ENCODE measurements around the gene SPON1.

The SPON1 gene

DNA sequence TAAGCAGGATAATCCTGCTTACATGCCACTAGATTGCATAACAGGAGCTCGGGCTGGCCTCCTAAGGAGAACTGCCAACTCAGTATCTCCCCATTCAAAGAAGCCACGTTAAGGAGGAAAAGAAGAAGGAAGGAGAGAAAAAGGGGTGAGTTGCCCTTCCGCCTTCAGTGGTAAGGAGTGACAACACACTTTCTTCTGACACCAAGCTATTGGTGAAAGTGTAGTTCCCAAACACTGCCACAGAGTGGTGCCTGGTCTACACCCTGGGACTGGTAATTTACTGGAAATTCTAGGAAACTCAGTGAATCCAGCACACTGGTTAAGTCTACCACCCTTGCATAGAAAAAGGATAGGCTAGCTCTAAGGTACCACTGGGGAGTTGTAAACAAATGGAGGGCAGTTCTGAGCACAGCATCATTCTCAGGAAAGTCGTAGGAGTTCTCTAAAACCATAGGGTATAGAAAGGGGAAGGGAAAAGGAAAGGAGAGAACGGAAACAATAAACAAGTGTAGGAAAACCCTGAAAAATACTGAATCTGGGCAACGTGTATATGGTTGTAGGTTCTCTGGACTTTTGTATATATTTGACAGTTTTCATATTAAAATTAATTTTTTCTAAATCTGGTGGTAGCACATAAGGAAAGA is 338.3 kb downstream of the SPON1 start:
- Histone ChIP-seq H3K27ac (no peak overlapping the region), H3K4me3 (ENCODE audit: low read depth, low read length) (no peak overlapping the region), H3K36me3 (replicated peaks) (no peaks in the 10 kb centered on the region), H3K27me3 (replicated peaks) (no peaks in the 10 kb centered on the region)
- in situ Hi-C loops (cut with HindIII; ENCODE audit: low pct_ligation_motif_present, low sequenced_read_pairs): no loop called here
- TF ChIP-seq CTCF (IDR thresholded peaks at IDR 0.05; ENCODE audit: low read depth, low read length, missing control alignments): peak; percentile 91
- DNase-seq: peak; percentile 76

GRCh38 chr11:14304601-14305000 is 342.1 kb downstream of the SPON1 start:
- Histone ChIP-seq H3K27ac (no peak overlapping the region), H3K36me3 (replicated peaks) (no peaks in the 10 kb centered on the region), H3K27me3 (replicated peaks) (no peaks in the 10 kb centered on the region), H3K4me3 (ENCODE audit: low read depth, low read length) (no peak overlapping the region)
- TF ChIP-seq CTCF (IDR thresholded peaks at IDR 0.05; ENCODE audit: low read depth, low read length, missing control alignments): no peak
- in situ Hi-C loops (cut with HindIII; ENCODE audit: low pct_ligation_motif_present, low sequenced_read_pairs): no loop called here
- no peak for DNase-seq

GRCh38 chr11:14305649-14306048 is 343.1 kb downstream of the SPON1 start:
- H3K27me3 ChIP-seq (replicated peaks): no peaks in the 10 kb centered on the region
- no peak overlapping the region for H3K4me3 ChIP-seq (ENCODE audit: low read depth, low read length)
- no peak overlapping the region for H3K27ac ChIP-seq
- no peak for DNase-seq
- H3K36me3 ChIP-seq (replicated peaks): no peaks in the 10 kb centered on the region
- in situ Hi-C loops (cut with HindIII; ENCODE audit: low pct_ligation_motif_present, low sequenced_read_pairs): no loop called here
- no peak for TF ChIP-seq CTCF (IDR thresholded peaks at IDR 0.05; ENCODE audit: low read depth, low read length, missing control alignments)

GRCh38 chr11:14306481-14306880 is 344.0 kb downstream of the SPON1 start:
- no peak overlapping the region for H3K4me3 ChIP-seq (ENCODE audit: low read depth, low read length)
- no peak for DNase-seq
- no peaks in the 10 kb centered on the region for H3K27me3 ChIP-seq (replicated peaks)
- TF ChIP-seq CTCF (IDR thresholded peaks at IDR 0.05; ENCODE audit: low read depth, low read length, missing control alignments): peak; percentile 49
- in situ Hi-C loops (cut with HindIII; ENCODE audit: low pct_ligation_motif_present, low sequenced_read_pairs): no loop called here
- H3K27ac ChIP-seq: no peak overlapping the region
- no peaks in the 10 kb centered on the region for H3K36me3 ChIP-seq (replicated peaks)

DNA sequence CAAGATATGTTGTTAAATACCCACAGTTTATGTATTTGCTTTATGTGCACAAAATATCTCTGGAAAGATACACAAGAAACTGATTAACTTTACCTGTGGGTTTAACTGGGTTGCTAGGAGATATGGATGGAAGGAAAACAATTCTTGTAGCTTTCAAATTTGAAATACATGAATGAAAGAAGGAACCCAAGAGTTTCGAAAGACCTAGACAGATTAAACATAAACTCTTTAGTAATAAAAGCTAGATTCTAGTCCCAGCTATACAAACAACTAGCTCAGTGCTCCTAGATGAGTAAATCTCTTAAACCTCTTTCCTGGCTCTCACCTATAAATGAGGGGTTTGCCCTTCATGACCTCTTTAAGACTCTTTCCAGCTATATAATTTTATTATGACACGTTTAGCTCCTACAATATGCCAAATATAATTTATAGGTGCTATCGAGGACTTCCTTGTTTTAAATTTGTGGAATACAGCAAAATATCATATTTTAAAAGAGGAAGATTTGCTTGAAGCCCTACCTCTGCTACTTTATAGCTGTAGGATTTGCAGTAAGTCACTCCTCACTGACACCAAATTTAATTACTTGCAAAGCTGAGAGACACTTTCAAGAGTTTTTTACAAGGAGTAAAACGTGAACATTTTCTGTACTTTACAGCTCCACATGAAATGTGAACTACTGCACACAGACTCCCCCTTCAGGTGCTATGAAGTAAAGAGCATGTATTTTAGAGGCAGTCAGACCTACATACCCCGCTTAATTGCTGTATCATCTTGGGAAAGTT is 345.8 kb downstream of the SPON1 start:
- DNase-seq: peak; percentile 38
- Histone ChIP-seq H3K4me3 (ENCODE audit: low read depth, low read length) (no peak overlapping the region), H3K27me3 (replicated peaks) (no peaks in the 10 kb centered on the region), H3K27ac (no peak overlapping the region), H3K36me3 (replicated peaks) (no peaks in the 10 kb centered on the region)
- in situ Hi-C loops (cut with HindIII; ENCODE audit: low pct_ligation_motif_present, low sequenced_read_pairs): no loop called here
- TF ChIP-seq CTCF (IDR thresholded peaks at IDR 0.05; ENCODE audit: low read depth, low read length, missing control alignments): peak; percentile 70
